8988T (cell line): ENCODE measurements around the gene HFE.
"Not testable (repeated sequence)": the region's sequence is repeated elsewhere in the genome, so short reads cannot be mapped to it uniquely, and the experiment has no call there.

ENCODE experiments used
- DNase-seq: peaks from one replicate; pipeline ENCODE4 v3.0.0; 2011

Gene HFE

GRCh38 chr6:26087284-26088115 lies at the start of gene HFE:
TSS of gene HFE (plus strand) at chr6:26087429. CDS start at chr6:26087441, 12 bp downstream.
- DNase-seq = no peak

- DNase-seq = no peak
Observed at GRCh38 chr6:26041946-26042345, 45.3 kb upstream of the HFE start.

- no peak for DNase-seq
Observed at GRCh38 chr6:26043384-26044139, 43.7 kb upstream of the HFE start.

GRCh38 chr6:26044140-26045064 lies 42.8 kb upstream of the HFE start:
- no peak for DNase-seq

- DNase-seq = no peak
Observed at GRCh38 chr6:26045065-26045927, 41.9 kb upstream of the HFE start.

GRCh38 chr6:26045928-26046368 lies 41.3 kb upstream of the HFE start:
- no peak for DNase-seq

GRCh38 chr6:26047329-26047728 lies 39.9 kb upstream of the HFE start:
- DNase-seq = not testable (repeated sequence)

- DNase-seq = no peak
Observed at GRCh38 chr6:26048590-26048989, 38.6 kb upstream of the HFE start.

GRCh38 chr6:26051665-26052310 lies 35.4 kb upstream of the HFE start:
- DNase-seq = no peak

GRCh38 chr6:26052762-26053250 lies 34.4 kb upstream of the HFE start:
- DNase-seq = not testable (repeated sequence)

GRCh38 chr6:26053992-26054780 lies 33.0 kb upstream of the HFE start:
- DNase-seq = no peak

GRCh38 chr6:26054781-26055718 lies 32.2 kb upstream of the HFE start:
- DNase-seq = no peak

- peak; percentile 75 for DNase-seq
Observed at GRCh38 chr6:26055719-26056582, 31.3 kb upstream of the HFE start.

- DNase-seq = no peak
Observed at GRCh38 chr6:26056583-26057350, 30.5 kb upstream of the HFE start.

- DNase-seq = no peak
Observed at GRCh38 chr6:26057899-26058298, 29.3 kb upstream of the HFE start.

GRCh38 chr6:26058477-26059033 lies 28.7 kb upstream of the HFE start:
- not testable (repeated sequence) for DNase-seq

GRCh38 chr6:26059941-26060340 lies 27.3 kb upstream of the HFE start:
- DNase-seq = no peak
